22Rv1 (cell line): Measurements from ENCODE around the gene PDE9A.
"Not testable (repeated sequence)": the region's sequence is repeated elsewhere in the genome, so short reads cannot be mapped to it uniquely, and the experiment has no call there.

Experiments
- H3K27ac ChIP-seq: fragments of 450-650 bp; 2 replicates; pipeline ENCODE4 v1.5.1; 2017
- ZFX ChIP-seq: fragments of 450-650 bp; IDR thresholded peaks from 2 replicates; pipeline ENCODE4 v1.6.1; 2017; ENCODE audit warnings: antibody characterized with exemption, borderline replicate concordance
- TF ChIP-seq, protein P1 (sequence below): fragments of 450-650 bp; IDR thresholded peaks from 2 replicates; pipeline ENCODE4 v1.5.1; 2017; ENCODE audit warnings: mild to moderate bottlenecking

The PDE9A gene

DNA sequence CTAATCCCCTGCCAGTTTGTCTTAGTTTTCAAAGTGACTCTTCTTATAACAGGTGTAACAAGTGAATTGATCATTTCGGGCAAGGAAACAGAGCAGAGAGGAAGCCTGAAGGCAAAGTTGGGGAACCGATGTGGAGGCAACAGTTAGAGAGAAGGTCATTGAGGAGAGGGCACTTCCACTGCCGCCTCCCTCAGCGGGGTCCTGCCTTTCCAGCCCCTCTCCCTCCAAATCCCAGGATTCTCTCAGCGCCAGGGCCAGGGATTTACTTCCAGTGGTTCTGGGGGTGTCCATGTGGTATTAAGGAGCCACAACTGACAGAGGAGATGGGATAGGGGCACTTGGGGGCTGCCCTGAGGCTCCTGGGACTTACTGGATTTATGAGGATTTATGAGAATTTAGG is 39.7 kb upstream of the PDE9A start:
- TF ChIP-seq, protein P1, sequence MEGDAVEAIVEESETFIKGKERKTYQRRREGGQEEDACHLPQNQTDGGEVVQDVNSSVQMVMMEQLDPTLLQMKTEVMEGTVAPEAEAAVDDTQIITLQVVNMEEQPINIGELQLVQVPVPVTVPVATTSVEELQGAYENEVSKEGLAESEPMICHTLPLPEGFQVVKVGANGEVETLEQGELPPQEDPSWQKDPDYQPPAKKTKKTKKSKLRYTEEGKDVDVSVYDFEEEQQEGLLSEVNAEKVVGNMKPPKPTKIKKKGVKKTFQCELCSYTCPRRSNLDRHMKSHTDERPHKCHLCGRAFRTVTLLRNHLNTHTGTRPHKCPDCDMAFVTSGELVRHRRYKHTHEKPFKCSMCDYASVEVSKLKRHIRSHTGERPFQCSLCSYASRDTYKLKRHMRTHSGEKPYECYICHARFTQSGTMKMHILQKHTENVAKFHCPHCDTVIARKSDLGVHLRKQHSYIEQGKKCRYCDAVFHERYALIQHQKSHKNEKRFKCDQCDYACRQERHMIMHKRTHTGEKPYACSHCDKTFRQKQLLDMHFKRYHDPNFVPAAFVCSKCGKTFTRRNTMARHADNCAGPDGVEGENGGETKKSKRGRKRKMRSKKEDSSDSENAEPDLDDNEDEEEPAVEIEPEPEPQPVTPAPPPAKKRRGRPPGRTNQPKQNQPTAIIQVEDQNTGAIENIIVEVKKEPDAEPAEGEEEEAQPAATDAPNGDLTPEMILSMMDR: no peak
- TF ChIP-seq ZFX: no peak
- H3K27ac ChIP-seq: no peak overlapping the region

DNA sequence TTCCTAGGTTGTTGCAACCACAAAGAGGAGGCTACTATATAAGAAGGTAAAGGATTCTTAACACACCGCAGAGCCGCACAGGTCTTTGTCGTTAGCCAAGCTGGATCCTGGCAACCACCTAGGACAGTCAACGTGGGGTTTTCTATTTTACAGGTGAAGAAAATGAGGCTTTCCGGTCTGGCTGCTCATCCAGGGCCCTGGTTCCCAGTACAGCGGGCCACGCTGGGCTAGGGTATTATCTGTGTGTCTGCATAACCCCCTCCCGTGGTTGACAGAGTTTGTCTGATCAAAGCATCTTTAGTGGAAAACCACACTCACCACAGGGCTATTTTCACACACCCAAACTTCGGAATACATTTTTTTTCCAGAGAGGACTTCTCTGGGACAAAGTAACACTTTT is 39.0 kb upstream of the PDE9A start:
- no peak for TF ChIP-seq ZFX
- TF ChIP-seq, protein P1: no peak
- H3K27ac ChIP-seq: no peak overlapping the region

DNA sequence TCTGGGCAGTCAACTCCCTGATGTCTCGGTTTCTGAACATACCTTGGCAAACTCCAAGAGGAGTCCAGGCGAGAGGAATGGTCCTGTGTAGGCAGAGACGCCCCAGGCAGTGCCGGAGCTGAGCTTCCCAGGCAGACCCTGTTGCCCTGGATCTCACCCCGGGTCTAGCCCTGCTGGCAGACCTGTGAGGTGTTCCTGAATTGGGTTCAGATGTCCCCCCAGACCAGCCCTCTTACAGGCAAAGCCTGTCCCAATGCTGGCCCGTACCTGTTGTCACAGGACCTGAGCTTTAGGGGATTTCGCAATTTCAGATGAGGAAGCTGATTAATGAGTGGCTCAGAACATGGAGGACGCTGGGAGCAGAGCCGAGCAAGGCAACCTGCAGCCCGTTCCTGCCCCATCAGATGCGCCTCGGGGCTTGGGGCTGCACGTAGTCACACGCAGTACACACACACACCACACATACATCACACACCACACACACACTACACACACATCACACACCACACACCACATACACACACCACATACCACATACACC is 38.5 kb upstream of the PDE9A start:
- no peak for TF ChIP-seq ZFX
- TF ChIP-seq, protein P1: no peak
- no peak overlapping the region for H3K27ac ChIP-seq

DNA sequence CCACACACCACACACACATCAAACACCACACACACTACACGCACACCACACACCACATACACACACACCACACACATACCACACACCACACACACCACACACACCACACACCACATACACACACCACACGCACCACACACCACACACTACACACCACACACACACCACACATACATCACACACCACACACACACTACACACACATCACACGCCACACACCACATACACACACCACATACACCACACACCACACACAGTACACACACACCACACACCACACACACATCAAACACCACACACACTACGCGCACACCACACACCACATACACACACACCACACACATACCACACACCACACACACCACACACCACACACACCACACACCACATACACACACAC is 38.0 kb upstream of the PDE9A start:
- not testable (repeated sequence) for H3K27ac ChIP-seq

DNA sequence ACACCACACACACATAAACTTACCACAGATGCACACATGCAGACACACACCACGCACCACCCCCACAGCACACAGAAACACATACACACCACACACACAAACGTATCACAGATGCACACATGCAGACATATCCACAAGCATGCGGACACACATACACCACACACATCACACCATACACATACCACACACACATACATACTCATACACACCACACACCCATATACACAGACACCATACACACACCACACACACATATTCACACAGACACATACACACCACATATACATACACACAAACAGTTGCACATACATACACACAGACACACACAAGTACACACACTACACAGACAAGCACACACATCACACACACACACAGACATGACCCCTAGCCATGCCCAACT is 37.5 kb upstream of the PDE9A start:
- TF ChIP-seq, protein P1: no peak
- no peak for TF ChIP-seq ZFX
- H3K27ac ChIP-seq: no peak overlapping the region

DNA sequence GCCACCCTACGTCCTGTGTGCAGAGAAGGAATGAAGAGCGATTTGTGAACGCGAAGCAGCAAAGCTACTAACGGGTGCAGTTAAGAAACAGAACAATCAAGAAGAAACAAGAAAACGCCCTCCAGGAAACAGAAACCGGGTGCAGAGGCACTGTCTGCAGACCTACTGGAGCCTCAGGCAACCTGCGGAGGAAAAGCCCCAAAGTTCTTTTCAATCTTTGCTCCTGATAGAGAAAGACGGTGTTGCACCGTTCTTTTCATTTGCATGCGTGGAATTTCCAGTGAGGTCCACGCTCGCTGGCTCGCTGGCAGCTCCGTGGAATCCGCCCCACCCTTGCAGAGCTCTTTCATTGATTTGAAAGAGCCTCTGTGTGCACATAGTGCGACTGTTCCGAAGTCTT is 37.0 kb upstream of the PDE9A start:
- TF ChIP-seq ZFX: no peak

DNA sequence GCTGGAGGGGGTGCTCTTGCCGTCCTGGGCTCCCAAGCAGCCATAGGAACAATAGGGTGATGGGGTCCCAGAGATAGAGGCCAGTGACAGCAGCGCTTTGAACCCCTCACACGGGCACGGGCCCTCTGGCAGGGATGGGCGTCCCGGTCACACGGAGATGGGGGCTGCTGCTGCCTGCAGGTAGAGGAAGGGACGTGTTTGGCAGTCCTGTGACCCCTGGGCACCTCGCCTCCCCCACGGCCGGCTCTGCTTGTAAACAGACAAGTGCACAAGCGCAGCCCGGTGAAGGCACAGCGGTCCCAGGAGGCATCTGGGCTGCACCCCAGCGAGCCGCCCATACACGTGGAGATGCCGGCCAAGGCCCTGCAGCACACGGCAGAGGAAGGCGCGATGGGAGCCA is 36.5 kb upstream of the PDE9A start:
- no peak overlapping the region for H3K27ac ChIP-seq
- no peak for TF ChIP-seq ZFX
- TF ChIP-seq, protein P1: no peak

More for the DNA sequence above, 37.0 kb upstream of the PDE9A start:
- H3K27ac ChIP-seq: no peak overlapping the region

DNA sequence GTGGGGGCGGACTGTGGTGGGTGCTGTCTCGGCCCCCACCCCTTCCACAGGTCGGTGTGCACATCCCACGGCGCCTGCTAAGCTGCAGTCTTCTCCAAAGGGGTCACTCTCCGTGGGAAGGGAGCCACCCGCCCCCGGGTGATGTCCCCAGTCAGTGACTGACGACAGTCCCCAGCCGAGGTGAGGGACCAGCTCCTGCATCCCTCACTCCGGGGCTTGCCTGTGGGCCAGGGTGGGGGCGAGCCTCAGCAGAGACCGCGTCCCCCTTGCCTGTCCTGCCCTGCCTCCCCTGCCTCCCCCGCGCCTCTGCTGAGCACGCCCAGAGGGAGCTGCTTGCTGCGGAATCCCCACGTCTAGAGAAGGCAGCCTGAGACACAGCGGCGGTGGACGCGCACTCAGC is 35.9 kb upstream of the PDE9A start:
- no peak overlapping the region for H3K27ac ChIP-seq
- no peak for TF ChIP-seq ZFX
- TF ChIP-seq, protein P1: no peak
